HG03520 (cell line): ENCODE measurements around the gene SNX5.
A peak's percentile ranks its signal among the peaks of the same experiment; 100 is the strongest.

Experiments used
- ATAC-seq: cut with Tn5 transposase; IDR thresholded peaks from one replicate; pipeline ENCODE4 v1.9.1; 2021; ENCODE audit warnings: mild to moderate bottlenecking, moderate library complexity; ENCODE audit not compliant: unreplicated experiment

Gene SNX5

DNA sequence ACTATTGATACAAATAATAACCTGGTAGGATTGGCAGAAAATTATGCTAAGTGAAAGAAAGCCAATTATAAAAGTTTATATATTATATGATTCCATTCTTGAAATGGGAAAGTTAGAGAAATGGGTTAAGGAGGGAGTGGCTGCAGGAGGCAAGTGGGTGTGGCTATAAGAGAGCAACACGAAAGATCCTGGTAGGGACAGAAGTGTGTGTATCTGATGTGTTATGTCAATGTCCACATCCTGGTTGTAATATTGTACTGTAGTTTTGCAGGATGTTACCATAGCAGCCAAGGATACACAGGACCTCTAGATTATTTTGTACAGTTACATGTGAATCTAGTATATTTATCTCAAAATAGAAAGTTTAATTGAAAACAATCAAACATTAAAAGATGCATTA is 46.8 kb downstream of the SNX5 start:
- ATAC-seq: no peak

DNA sequence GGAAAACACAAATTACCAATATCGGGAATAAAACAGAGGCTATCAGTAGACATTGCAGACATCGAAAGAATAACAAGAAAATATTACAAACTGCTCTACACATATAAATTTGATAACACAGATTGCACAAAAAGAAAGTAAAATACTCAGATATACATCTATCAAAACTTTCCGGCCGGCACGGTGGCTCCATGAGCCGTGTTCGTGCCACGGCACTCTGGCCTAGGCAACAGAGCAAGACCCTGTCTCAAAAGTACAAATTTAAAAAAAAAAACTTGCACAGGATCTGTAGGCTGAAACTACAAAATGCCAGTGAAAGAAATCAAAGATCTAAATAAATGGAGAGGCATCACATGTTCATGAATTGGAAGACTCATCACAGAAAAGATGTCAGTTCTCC is 49.4 kb downstream of the SNX5 start:
- ATAC-seq: no peak

DNA sequence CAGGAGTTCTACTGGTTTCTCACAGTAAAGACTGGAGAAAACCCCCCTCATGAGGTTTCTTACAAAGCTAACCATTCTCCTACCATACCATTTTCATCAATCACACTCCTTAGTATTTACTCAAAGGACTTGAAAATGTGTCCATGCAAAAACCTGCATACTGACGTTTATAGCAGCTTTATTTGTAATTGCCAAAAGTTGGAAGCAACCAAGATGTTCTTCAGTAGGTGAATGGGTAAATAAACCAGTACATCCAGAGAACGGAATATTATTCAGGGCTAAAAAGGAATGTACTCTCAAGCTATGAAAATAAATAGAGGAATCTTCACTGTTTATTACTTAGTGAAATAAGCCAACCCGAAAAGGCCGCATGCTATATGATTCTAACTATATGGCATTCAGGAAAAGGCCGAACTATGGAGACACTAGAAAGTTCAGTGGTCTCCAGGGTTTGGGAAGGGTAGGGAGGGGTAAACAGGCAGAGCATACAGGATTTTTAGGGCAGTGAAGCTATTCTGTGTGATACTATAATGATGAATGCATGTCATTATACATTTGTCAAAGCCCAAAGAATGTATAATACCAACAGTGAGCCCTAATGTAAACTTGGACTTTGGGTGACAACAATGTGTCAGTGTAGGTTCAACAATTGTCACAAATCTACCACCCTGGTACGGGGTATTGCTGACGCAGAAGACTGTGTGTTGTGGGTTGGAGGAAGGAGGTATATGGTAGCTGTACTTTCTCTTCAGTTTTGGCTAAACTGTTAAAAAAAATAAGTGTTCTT is 50.6 kb downstream of the SNX5 start:
- ATAC-seq: no peak

DNA sequence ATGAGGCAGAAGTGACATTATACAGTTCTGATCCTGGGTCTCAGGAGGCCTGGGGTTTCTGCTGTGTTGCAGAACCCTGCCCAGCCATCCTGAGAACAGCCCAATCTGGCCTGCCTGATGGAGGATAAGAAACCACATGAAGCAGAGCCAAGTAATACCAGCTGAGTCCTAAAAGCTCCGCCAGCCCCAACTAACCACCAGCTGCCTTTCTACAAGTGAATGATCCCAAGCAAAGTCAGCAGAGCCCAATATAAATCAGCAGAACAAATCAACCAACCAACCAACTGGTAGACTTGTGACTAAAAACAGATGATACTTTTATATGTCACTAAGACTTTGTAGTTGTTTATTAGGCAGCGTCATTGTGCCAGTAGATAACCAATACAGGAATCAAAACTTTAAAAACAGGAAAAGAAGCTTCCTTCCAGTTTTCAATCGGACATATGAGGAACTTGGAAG is 52.1 kb downstream of the SNX5 start:
- ATAC-seq: no peak

DNA sequence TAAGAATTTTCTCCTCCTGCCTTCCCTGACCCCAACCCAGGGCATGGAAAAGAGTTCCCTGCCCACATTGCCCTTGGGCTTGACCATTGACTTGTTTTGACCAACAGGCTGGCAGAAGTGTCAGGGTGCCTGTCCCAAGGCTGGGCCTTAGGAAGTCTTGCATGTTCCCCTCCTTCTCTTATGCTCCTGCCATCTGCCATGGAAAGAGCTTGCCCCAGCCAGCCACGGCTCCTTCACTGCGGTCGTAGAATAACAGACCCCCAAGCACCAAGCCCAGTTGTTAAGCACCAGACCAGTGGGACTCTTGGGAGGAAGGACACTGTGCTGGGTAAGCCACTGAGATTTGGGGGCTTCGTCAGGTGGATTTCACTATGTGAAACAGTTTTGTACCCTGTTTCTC is 53.6 kb downstream of the SNX5 start:
- no peak for ATAC-seq

DNA sequence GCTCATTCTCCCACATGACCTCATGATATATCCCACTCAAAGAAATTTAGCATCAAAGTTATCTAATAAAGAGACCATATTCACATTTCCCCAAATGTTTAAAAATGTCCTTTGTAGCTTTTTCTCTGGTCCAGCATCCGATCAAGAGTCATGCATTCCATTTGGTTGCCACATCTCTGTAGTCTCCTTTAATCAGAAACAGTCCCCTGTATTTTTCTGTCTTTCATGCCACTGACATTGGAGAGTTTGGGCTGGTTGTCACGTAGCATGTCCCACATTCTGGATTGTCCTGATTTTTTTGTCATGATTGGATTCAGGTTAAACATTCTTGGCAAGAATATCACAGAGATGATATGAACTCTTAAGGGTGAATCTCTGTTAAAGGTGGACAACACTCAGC is 55.7 kb downstream of the SNX5 start:
- ATAC-seq: no peak

DNA sequence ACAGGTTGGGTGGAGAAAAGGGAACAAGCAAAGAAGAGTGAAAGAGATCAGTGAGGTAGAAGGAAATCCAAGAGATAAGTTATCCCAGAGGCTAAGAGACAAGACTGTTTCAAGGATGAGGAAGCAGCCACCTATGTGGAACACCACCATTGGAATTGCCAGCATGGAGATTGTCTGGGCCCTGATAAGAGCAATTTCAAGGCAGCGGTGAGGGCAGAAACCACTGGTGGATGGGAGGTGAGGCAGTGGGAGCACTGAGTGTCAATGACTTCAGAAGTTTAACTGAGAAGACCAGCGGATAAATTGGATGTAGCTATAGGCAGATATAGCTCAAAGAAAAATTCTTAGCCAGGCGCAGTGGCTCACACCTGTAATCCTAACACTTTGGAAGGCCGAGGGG is 56.7 kb downstream of the SNX5 start:
- no peak for ATAC-seq

DNA sequence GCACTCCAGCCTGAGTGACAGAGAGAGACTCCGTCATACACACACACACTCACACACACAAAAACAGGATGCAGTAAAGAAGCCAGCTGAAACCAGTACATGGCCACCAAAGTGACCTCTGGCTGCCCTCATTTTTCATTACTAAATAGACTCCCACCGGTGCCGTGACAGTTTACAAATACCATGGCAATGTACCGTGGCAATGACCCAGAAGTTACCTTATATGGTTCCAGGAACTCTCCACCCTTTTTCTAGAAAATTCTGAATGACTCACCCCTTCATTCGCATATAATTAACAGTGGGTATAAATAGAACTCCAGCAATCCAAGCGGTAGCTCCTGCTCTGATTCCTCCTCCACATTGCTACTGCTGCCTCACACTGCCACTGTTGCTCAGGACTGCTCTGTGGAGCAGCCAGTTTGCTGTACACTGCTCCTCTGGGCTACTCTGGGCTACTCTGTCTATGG is 57.7 kb downstream of the SNX5 start:
- ATAC-seq: no peak

DNA sequence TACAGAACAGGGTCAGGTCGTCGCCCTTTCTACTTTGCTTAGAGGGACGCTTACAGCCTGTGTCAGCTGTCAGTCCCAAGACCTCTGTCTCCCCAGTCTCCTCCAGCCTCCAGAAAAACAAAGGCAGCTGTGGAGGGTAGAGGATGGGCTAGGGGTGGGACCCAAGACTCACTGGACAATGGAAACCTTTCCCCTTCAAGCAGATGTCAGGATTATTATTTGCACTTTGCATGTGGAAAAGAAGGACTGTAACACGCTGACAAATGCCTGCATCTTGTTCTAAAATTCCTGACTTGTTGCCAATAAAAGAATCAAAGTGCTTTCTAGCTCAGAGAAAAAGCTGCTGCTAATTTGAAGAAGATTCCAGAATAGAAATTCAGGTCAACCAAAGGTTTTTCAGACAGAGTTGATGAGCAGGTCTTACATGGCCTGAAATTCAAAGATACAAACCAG is 58.7 kb downstream of the SNX5 start:
- ATAC-seq: no peak

DNA sequence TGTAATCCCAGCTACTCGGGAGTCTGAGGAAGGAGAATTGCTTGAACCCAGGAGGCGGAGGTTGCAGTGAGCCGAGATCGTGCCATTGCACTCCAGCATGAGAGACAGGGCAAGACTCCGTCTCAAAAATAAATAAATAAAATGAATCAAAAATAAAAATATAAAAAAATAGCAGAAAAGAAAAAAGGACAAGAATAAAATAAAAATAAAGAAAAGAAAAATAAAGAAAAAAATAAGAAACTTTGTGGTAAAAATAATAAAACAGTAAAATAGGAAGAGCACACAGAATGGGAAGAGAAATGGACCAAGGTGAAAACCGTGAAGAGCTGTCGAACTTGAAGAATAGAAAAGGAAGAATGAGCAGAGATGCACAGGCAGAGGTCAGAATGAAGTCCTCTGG is 63.0 kb downstream of the SNX5 start:
- ATAC-seq: no peak

DNA sequence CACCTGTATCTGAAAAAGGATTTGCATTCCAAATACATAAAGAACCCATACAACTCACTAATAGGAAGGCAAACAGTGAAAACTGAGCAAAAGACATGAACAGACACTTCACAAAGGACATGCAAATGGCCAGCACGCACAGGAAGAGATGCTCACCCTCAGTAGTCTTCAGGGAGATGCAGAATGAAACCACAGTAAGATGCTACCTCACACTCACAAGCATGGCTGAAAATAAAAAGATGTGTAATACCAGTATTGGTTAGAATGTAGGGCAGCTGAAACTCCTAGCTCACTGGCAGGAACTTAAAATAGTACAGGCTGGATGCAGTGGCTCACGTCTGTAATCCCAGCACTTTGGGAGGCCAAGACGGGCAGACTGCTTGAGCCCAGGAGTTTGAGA is 64.6 kb downstream of the SNX5 start:
- ATAC-seq: peak; percentile 75

DNA sequence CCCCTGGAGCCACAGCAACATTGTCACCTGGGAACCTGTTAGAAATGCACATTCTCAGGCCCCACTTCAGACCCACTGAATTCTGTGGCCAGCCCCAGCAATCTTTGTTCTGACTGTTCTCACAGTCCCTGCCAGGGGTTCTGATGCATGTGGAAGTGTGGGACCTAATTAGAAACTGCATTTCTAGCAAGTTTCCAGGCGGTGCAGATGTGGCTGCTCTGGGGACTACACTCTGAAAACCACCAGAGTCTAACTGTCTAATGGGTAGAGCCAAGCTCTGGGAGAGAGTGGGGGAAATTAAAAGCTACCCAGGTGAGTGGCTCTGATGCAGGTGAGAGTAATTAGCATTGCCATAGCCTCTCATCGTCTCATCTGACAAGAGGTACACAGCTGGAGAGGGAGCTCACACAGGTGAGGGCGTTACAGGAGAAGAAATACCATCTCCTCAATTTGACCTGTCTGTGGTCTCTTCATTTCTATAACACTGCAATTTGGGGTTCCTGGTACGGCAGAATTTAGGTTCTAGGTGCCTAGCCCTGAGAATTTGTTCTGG is 66.0 kb downstream of the SNX5 start:
- no peak for ATAC-seq

DNA sequence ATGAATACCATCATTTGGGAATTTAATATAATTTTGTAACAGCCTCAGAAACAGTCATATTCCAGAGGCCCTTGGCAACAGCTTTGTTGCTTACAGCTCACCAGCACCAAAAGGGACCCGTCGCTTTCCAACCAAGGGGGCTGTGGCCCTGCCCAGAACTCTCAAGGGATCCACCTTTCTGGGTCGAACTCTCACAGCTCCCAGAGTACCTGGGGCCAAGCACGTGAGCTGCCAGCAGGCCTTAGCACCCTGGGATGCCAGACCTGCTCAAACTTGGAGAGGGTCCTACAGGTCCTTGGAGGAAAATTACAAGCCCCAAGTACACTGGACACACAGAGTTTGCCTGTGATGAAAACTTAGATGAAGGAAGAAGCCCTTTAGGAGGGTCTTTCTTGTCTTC is 66.6 kb downstream of the SNX5 start:
- no peak for ATAC-seq

DNA sequence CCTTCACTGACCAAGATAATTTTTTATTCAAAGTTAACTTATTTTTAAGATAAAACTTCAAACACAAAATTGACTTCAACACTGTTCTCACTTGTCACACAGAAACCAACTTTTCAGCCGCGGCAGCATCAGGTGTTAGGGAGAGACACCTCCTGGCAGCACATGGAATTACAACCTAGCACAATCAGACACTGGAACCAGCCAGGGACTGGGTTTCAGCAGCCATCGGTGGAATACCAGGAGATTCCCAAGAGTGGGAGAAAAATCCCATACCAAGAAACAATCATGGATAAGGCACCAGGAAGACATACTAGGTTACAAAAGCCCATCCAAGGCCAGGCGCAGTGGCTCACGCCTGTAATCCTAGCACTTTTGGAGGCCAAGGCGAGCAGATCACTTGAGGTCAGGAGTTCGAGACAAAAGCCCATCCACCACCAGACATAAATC is 70.0 kb downstream of the SNX5 start:
- ATAC-seq: no peak

DNA sequence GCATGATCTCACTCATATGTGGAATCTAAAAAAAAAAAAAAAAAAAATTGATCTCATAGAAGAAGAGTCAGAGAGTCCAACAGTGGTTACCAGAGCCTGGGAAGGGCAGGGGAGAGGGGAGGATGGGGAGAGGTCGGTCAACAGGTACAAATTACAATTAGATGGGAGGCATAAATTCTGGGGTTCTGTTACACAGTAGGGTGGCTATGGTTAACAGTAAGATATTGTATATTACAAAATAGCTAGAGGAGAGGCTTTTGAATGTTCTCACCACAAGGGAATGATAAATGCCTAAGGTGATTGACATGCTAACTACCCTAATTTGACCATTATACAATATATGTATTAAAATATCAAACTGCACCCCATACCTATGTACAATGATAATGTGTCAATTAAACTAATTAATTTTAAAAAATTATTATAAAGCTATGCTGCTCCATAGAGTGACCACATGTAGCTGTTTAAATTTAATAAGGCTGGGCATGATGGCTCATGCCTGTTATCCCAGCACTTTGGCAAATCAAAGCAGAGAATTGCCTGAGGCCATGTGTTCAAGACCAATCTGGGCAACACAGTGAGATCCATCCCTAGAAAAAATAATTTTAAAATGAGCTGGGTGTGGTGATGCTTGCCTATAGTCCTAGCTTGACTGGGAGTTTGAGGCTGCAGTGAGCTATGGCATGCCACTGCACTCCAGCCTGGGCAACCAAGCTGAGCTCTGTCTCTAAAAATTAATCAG is 70.9 kb downstream of the SNX5 start:
- ATAC-seq: no peak

DNA sequence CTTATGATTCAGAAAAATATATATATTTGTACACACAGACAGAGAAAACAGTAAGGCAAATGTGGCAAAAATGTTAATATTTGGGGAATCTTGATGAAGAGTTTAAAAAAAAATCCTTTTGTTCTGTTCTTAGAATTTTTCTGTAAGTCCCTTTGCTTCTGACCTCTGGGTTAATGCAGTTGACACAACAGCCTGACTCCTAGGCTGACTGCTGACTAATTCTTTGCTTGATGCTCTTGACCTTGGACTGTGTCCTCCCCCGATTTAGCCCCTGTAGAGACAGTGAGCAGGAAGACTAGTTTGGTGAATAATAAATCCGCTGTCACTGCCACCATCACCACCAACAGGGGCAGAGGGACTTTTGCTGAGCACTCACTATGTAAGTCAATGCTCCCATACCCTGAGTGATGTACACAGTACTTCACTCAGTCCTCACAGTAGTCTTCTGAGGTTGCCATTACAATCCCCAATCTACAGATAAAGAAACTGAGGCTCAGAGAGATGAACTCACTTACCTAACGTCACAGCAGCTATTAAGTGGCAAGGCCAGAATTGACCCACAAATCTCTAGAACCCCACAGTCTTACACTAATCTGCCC is 71.7 kb downstream of the SNX5 start:
- no peak for ATAC-seq

DNA sequence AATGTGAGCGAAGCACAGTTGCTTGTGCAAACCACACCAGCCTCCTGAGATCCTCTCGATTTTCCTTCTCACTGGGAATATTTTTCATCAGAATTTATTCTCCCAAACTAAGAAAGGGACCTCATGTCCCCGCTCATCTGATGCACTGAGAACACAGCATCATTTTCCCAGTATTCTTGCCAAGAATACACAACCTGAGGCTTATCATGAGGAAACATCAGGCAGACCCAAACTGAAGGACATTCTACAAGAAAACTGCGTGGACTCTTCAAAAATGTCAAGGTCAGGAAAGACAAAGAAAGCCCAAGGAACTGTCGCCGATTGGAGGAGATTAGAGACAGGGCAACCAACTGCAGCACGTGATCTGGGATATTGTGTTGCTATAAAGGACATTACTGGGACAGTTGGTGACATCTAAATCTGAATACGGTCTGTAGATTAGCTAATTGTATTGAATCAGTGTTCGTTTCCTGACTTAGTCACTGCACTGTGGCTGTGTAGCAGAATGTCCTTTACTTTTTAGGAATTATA is 72.3 kb downstream of the SNX5 start:
- ATAC-seq: no peak

DNA sequence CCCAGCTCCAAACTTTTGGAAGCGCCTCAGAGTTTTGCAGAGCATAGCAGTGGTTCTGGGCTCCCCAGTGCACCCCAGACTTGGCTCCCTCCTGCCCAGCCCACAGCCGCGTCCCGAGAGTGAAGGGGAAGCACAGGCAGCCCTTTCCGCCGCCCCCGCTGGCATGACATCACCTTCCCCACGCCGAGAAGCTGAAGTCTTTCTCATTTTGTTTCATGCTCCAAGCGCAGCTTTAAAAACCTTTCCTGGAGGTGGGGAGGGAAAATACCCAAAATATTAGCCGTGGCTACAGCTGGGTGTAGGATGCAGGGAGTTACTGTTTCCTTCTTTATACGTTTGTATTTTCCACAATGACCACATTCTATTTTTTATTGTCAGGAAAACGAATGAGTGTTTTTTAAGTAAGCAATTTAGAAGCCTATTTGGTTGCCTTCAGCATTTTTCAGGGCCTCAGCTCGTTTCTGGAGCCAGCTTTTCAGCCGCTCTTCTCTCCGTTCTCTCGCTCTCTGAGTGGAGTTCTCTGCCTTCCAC is 72.9 kb downstream of the SNX5 start:
- no peak for ATAC-seq

DNA sequence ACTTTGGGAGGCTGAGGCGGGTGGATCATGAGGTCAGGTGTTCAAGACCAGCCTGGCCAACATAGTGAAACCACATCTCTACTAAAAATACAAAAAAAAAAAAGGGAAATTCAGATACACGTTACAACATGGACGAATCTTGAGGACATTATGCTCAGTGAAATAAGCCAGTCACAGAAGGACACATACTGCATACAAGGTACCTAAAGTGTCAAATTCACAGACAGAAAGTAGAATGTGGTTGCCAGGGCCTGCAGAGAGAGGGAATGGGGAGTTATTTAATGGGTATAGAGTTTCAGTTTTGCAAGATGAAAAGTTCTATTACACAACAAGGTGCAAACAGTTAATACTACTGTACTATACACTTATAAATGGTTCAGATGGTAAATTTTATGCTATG is 75.1 kb downstream of the SNX5 start:
- no peak for ATAC-seq

DNA sequence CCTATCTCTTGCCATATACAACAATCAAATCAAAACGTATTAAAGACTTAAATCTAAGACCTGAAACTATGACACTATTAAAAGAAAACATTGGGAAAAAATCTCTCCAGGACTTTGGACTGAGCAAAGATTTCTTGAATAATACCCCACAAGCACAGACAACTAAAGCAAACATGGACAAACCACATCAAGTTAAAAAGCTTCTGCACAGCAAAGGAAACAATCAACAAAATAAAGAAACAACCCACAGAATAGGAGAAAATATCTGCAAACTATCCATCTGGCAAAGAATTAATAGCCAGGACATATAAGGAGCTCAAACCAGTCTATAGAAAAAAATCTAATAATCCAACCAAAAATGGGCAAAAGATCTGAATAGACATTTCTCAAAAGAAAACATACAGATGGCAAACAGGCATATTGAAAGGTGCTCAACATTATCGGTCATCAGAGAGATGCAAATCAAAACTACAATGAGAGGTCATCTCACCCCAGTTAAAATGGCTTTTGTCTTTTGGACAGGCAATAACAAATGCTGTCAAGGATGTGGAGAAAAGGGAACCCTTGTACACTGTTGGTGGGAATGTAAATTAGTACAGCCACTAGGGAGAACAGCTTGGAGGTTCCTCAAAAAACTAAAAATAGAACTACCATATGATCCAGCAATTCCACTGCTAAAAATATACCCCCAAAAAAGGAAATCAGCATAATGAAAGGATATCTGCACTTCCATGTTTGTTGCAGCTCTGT is 76.2 kb downstream of the SNX5 start:
- ATAC-seq: no peak
